ENCODE measurements around the gene LYSMD2. TPM values are rescaled to one million over a fixed set of nuclear protein-coding genes. Genes with fewer than 3 reads are reported as not detected.

Gene LYSMD2
- total RNA-seq, 4 donors from 2014 or later = 8.9 to 18.0 (median 13.8) TPM

- Histone ChIP-seq H3K27ac (peak overlapping the region in 1 of 3 donors; percentile 7), H3K4me1 (peaks cover 0 to 5% of the 10 kb centered on the region in 2 donors), H3K36me3 (no peaks in the 10 kb centered on the region), H3K9me3 (no peaks in the 10 kb centered on the region), H3K27me3 (no peaks in the 10 kb centered on the region), H3K4me3 (replicated peaks in 1 of 3) (no peak overlapping the region)
- no peak for TF ChIP-seq POLR2A (IDR thresholded peaks at IDR 0.05)
- no peak for TF ChIP-seq CTCF (IDR thresholded peaks at IDR 0.05)
- 71 to 81% methylated on average over 5 of the region's 5 CpGs for WGBS, 2 donors
- intact Hi-C loops (cut with DNase I) = no loop called here
- DNase-seq = no peak
These were observed 16.1 kb downstream of the LYSMD2 start for GRCh38 chr15:51721199-51721960.

- H3K9me3 ChIP-seq = no peaks in the 10 kb centered on the region
- H3K27me3 ChIP-seq = no peaks in the 10 kb centered on the region
- H3K36me3 ChIP-seq = no peaks in the 10 kb centered on the region
- TF ChIP-seq CTCF (IDR thresholded peaks at IDR 0.05) (no peak), POLR2A (IDR thresholded peaks at IDR 0.05) (no peak)
- intact Hi-C loops (cut with DNase I) = no loop called here
- 76 to 79% methylated on average over 8 of the region's 8 CpGs for WGBS, 2 donors
- H3K4me1 ChIP-seq = no peaks in the 10 kb centered on the region
- no peak overlapping the region for H3K4me3 ChIP-seq (replicated peaks in 1 of 3)
- DNase-seq = no peak
- no peak overlapping the region for H3K27ac ChIP-seq
These were observed 17.1 kb downstream of the LYSMD2 start for GRCh38 chr15:51720201-51720995.

DNA sequence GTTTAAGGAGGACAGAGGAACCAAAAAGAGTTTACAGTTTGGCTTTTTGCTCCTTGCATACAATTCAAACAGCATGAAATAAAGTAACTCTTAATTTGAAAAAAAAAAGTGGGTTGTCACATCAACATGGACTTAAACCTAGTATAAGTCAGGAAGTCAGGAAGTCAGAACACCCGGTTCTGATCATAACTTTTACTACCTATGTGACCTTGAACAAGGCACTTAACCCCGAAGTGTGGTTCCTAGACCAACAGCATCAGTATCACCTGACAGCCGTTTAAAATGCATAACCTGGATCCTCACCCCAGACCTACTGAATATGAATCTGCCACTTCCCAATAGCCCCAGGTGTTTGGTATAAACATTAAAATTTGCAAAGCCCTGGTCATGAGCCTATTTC lies 18.7 kb downstream of the LYSMD2 start:
- no peak overlapping the region for H3K27ac ChIP-seq
- TF ChIP-seq POLR2A (IDR thresholded peaks at IDR 0.05) = no peak
- TF ChIP-seq CTCF (IDR thresholded peaks at IDR 0.05) = no peak
- intact Hi-C loops (cut with DNase I) = no loop called here

GRCh38 chr15:51718219-51718618 lies 19.2 kb downstream of the LYSMD2 start:
- Histone ChIP-seq H3K27ac (no peak overlapping the region), H3K9me3 (no peaks in the 10 kb centered on the region), H3K36me3 (no peaks in the 10 kb centered on the region), H3K4me3 (replicated peaks in 1 of 3) (no peak overlapping the region), H3K4me1 (no peaks in the 10 kb centered on the region), H3K27me3 (no peaks in the 10 kb centered on the region)
- TF ChIP-seq CTCF (IDR thresholded peaks at IDR 0.05) (no peak), POLR2A (IDR thresholded peaks at IDR 0.05) (no peak)
- WGBS, 2 donors = 38 to 39% methylated on average over 4 of the region's 4 CpGs
- DNase-seq = no peak
- intact Hi-C loops (cut with DNase I) = no loop called here

More for the DNA sequence above, 18.7 kb downstream of the LYSMD2 start:
- no peak overlapping the region for H3K4me3 ChIP-seq (replicated peaks in 1 of 3)
- WGBS, 2 donors = 61 to 70% methylated on average over 3 of the region's 3 CpGs
- no peaks in the 10 kb centered on the region for H3K27me3 ChIP-seq
- H3K36me3 ChIP-seq = no peaks in the 10 kb centered on the region
- H3K4me1 ChIP-seq = no peaks in the 10 kb centered on the region
- H3K9me3 ChIP-seq = no peaks in the 10 kb centered on the region
- DNase-seq = no peak

DNA sequence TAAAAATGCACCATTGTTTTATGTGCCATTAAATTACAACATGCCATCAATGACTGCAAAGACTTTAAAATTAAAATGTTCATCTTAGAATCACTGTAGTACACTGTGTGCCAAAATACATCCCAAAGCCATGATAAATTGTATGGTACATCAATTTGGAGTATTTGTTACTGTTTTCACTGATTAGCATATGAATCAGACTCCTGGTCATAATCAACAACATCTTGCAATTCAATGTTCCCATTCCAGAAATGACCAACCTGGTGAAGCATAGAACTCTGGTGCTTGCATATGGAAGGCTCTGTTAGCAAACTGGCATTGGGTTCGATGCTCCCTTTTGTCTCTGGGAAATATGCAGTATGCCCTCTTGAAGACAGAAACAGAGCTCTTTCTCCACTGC lies 22.5 kb downstream of the LYSMD2 start:
- Histone ChIP-seq H3K36me3 (no peaks in the 10 kb centered on the region), H3K27ac (no peak overlapping the region), H3K4me3 (replicated peaks in 1 of 3) (no peak overlapping the region), H3K27me3 (no peaks in the 10 kb centered on the region), H3K9me3 (no peaks in the 10 kb centered on the region), H3K4me1 (no peaks in the 10 kb centered on the region)
- TF ChIP-seq POLR2A (IDR thresholded peaks at IDR 0.05) (no peak), CTCF (IDR thresholded peaks at IDR 0.05) (no peak)
- DNase-seq = no peak
- 90 to 93% methylated on average over 1 of the region's 1 CpG for WGBS, 2 donors
- intact Hi-C loops (cut with DNase I) = no loop called here

All from thyroid gland (tissue), 4 donors.